VCaP (cell line): Measurements from ENCODE around the gene LTC4S.

ENCODE experiments used
- H3K27ac ChIP-seq: fragments of 450-650 bp; 2 replicates; pipeline ENCODE4 v1.5.1; 2017
- CTCF ChIP-seq: fragments of 450-650 bp; conservative IDR thresholded peaks from 2 replicates; pipeline ENCODE4 v1.5.1; 2017; ENCODE audit warnings: mild to moderate bottlenecking, moderate library complexity

LTC4S gene

DNA sequence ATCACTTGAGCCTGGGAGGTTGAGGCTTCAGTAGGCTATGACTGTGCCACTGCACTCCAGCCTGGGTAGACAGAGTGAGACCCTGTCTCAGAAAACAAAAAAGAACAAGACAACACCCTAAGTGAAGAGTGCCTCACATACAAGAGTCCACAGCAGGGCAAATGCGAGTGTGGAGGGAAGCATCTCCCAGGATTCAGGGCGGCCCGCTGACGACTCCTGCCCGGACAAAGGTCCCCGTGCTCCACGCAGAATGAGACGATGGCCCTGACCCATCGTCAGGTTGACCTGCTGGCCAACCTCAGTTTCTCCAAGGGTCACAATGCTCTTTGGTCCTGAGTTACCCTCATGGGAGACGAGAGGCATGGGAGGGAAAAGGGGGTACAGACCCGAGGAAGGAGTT lies 46.5 kb downstream of the LTC4S start:
- TF ChIP-seq CTCF = no peak
- no peak overlapping the region for H3K27ac ChIP-seq

DNA sequence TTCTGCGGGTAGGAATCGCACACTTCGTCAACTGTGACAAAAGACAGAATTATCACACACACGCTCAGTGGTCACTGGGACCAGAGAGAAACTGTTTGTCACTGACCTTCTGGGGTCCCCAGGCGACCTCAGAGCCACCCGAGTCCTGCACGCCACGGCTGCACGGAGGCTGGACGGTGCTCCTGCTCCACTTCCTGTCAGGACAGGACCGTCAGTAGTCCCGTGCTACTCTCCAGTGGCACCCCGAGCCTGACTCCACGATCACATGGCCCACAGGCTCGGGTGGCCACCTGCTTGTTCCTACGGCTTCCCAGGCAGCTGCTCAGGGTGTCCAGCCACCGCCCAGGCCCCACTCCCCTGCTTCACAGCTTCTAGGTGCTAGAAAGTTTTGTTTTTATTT lies 47.0 kb downstream of the LTC4S start:
- H3K27ac ChIP-seq = no peak overlapping the region
- no peak for TF ChIP-seq CTCF

DNA sequence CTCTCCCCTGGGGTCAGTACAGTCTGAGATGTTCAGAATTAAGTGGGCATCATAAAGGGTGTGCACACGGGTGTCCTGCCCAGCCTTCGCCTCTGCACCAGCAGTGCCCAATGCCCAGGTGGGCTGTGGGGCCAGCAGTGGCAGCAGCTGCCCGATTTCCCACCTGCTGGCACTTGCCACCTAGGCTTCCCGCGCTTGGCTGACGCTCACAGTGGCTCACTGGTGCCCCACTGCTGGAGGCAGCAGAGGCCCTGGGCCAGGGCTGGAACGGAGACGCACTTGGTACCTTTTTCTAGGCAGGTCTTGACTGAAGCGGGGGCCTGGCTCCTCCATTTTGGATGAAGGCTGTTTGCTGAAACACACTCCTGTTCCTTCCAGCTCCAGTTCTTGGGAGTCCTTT lies 47.8 kb downstream of the LTC4S start:
- no peak for TF ChIP-seq CTCF

More for the DNA sequence above, 47.8 kb downstream of the LTC4S start:
- no peak overlapping the region for H3K27ac ChIP-seq
